Measurements from ENCODE around the gene RYR3. TPM values are rescaled to one million over a fixed set of nuclear protein-coding genes. Genes with fewer than 3 reads are reported as not detected.
A peak's percentile ranks its signal among the peaks of the same experiment; 100 is the strongest.

RYR3 gene
- total RNA-seq, 1 experiment from 2014 or later = under 0.01 TPM

GRCh38 chr15:33871980-33872379, 561.2 kb downstream of the RYR3 start:
- DNase-seq (ENCODE audit: low read depth) = no peak

- no peak for DNase-seq (ENCODE audit: low read depth)
These were observed 561.8 kb downstream of the RYR3 start for GRCh38 chr15:33872416-33873106.

- DNase-seq (ENCODE audit: low read depth) = no peak
These were observed 563.4 kb downstream of the RYR3 start for GRCh38 chr15:33874156-33874555.

DNA sequence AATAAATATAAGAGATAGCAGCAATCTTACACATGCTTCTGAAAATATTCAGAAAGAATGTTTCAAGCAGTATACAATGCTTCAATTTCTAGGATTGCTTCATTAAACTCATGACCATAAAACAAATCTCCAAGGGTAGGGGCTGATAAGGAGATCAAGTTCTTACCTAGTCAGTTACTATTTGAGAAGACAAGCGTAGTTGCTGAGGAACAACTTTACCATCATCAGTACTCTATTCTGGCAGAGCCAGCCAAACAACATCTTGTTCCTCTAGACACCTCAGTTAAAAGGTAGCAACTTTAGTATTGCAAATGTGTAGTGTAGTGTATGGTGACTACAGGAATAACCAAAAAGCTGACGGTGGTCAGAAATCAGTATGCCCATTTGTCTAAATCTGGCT, 572.2 kb downstream of the RYR3 start:
- DNase-seq (ENCODE audit: low read depth) = no peak

- DNase-seq (ENCODE audit: low read depth) = no peak
These were observed 577.4 kb downstream of the RYR3 start for GRCh38 chr15:33888176-33888575.

GRCh38 chr15:33894193-33894592, 583.4 kb downstream of the RYR3 start:
- DNase-seq (ENCODE audit: low read depth) = no peak

GRCh38 chr15:33902043-33902442, 591.3 kb downstream of the RYR3 start:
- no peak for DNase-seq (ENCODE audit: low read depth)

DNA sequence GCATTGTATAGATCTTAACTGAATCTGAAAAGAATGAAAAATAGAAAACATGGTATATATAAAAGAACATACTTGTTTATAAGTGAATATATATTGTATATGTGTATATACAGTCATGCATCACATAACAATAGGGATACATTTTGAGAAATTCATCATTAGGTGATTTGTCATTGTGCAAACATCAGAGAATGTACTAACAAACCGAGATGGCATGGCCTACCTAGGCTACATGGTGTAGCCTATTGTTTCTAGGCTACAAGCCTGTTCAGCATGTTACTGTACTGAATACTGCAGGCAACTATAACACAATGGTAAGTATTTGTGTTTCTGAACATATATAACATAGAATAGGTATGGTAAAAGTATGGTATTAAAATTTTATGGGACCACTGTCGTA, 592.9 kb downstream of the RYR3 start:
- DNase-seq (ENCODE audit: low read depth) = no peak

- DNase-seq (ENCODE audit: low read depth) = no peak
These were observed 596.6 kb downstream of the RYR3 start for GRCh38 chr15:33907326-33907725.

DNA sequence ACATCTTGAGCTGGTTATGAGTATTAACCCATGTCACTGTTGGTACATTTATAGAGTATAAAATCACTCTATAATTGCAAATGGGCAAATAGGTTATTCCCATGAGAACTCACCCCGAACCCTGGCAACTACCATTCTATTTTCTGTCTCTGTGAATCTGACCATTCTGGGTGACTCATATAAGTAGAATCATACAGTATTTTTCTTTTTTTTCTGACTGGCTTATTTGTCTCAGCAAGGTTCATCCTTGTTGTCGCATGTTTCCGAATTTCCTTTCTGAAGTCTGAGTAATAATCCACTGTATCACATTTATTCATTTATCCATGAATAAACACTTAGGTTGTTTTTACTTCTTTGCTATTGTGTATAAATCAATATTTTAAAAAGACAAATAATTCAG, 597.6 kb downstream of the RYR3 start:
- DNase-seq (ENCODE audit: low read depth) = peak; percentile 15

- DNase-seq (ENCODE audit: low read depth) = peak; percentile 46
These were observed 600.0 kb downstream of the RYR3 start for GRCh38 chr15:33910741-33911140.

- DNase-seq (ENCODE audit: low read depth) = no peak
These were observed 601.6 kb downstream of the RYR3 start for GRCh38 chr15:33912326-33912725.

DNA sequence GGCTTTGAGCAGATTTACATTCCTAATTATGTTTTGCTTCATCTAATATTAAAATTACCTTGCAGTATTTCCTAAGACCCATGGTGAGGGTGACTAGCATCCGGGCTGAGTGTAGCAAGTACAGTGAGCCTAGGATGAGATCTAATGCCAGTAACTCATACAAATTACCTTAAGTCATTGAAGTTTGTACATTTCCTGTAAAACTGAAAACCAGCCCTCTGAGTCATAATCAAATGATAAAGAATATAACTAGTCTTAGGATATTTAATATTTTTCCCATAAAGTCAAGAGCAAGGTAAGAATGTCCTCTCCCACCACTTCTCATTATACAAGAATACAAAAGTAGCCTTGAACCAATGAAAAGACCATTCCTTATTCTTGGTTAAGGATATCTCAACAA, 602.7 kb downstream of the RYR3 start:
- DNase-seq (ENCODE audit: low read depth) = no peak

Other genes starting within 250 kb of the RYR3 start
- gene FMN1, start 116.3 kb upstream of the RYR3 start, total RNA-seq (2014; rRNA removed; shearing (Covaris generic)) = 5.0 and 5.8 TPM in 2 replicates

Measured in RPMI7951 (cell line).